Lung (tissue), 12 donors: Measurements from ENCODE around the gene FAM241B. TPM values are rescaled to one million over a fixed set of nuclear protein-coding genes. Genes with fewer than 3 reads are reported as not detected.

Source experiments
- ATAC-seq: fragments of 200-7000 bp; cut with Tn5 transposase; one replicate; pipeline ENCODE4 v1.9.1; 2020; ENCODE audit warnings: moderate number of reproducible peaks; ENCODE audit not compliant: insufficient read depth, low FRiP score
- DNase-seq, 3 donors: peaks; one replicate each; pipeline ENCODE4 v3.0.0-alpha.2; 2013 to 2017
- H3K27ac ChIP-seq, 2 donors: one replicate each; pipeline ENCODE4 v1.5.1; 2013; ENCODE audit warnings: mild to moderate bottlenecking in 2 of 2, moderate library complexity in 2 of 2, control low read depth in 1 of 2, inconsistent platforms in 1 of 2, low read depth in 1 of 2, low read length in 1 of 2
- H3K27me3 ChIP-seq, 3 donors: one replicate each; pipeline ENCODE4 v1.5.1; 2013; ENCODE audit warnings: low read length in 2 of 3; ENCODE audit not compliant: control insufficient read depth in 3 of 3, insufficient read depth in 3 of 3
- H3K36me3 ChIP-seq, 4 donors: one replicate each; pipeline ENCODE4 v1.5.1; 2013; ENCODE audit warnings: low read length in 4 of 4, mild to moderate bottlenecking in 1 of 4, moderate library complexity in 1 of 4; ENCODE audit not compliant: control insufficient read depth in 4 of 4, insufficient read depth in 4 of 4
- H3K4me1 ChIP-seq, 5 donors: one replicate each; pipeline ENCODE4 v1.5.1; 2013; ENCODE audit warnings: low read length in 5 of 5, mild to moderate bottlenecking in 2 of 5, moderate library complexity in 1 of 5; ENCODE audit not compliant: control insufficient read depth in 5 of 5, insufficient read depth in 5 of 5
- H3K4me3 ChIP-seq: one replicate; pipeline ENCODE4 v1.5.1; 2013; ENCODE audit warnings: mild to moderate bottlenecking, control low read depth, moderate library complexity
- H3K9ac ChIP-seq, 2 donors: one replicate each; pipeline ENCODE4 v1.5.1; 2013; ENCODE audit warnings: low read length in 2 of 2, control low read depth in 1 of 2; ENCODE audit not compliant: insufficient read depth in 1 of 2
- H3K9me3 ChIP-seq, 4 donors: one replicate each; pipeline ENCODE4 v1.5.1; 2013; ENCODE audit warnings: low read length in 3 of 4, mild to moderate bottlenecking in 1 of 4, moderate library complexity in 1 of 4; ENCODE audit not compliant: control insufficient read depth in 4 of 4, insufficient read depth in 3 of 4
- CTCF ChIP-seq: IDR thresholded peaks from 2 replicates; pipeline ENCODE4 v1.5.1; 2012; ENCODE audit warnings: mild to moderate bottlenecking; ENCODE audit errors: control extremely low read depth, extremely low read depth
- WGBS, 2 donors: extraction: QIAGEN DNeasy Blood & Tissue Kit; methylation state at CpG; one replicate each; pipeline ENCODE4 v1.1.7; 2013; 5-methylcytosine and 5-hydroxymethylcytosine counted together
- polyA plus RNA-seq, 2 donors: library from polyadenylated mRNA; stranded (reverse); fragments of 200-250 nt; gene quantifications; one replicate each; pipeline ENCODE4 v1.2.1, GENCODE V29; 2013
- total RNA-seq, 2 donors: library from RNA; depleted of rRNA in 1 of 2; stranded (reverse); fragments of >200 nt in 1 of 2; gene quantifications; one replicate each; pipeline ENCODE4 v1.2.1, GENCODE V29; 2014 to 2021
- donor health status: control.
- donor health status: control.
- donor health status: Bipolar disorder and iron deficiency.
- donor health status: healthy.
- donor health status: DM: yes; HTN: yes; CAD: no.

The FAM241B gene
- total and polyA plus RNA-seq, 4 donors: 1.5 to 12.2 (median 8.4) TPM

- WGBS, 2 donors: 86 to 94% methylated on average over 5 of the region's 5 CpGs
- no peak for TF ChIP-seq CTCF
- H3K27me3 ChIP-seq: peaks cover 0 to under 1% (median 0%) of the 10 kb centered on the region in 3 donors
- H3K9ac ChIP-seq: no peak overlapping the region
- DNase-seq (no peak), ATAC-seq (no peak)
- H3K36me3 ChIP-seq: no peaks in the 10 kb centered on the region
- H3K4me3 ChIP-seq: no peak overlapping the region
- H3K27ac ChIP-seq: no peak overlapping the region
- peaks cover 0 to 3% (median 0%) of the 10 kb centered on the region in 5 donors for H3K4me1 ChIP-seq
- H3K9me3 ChIP-seq: no peaks in the 10 kb centered on the region
Observed at GRCh38 chr10:69636273-69636575, 6.2 kb downstream of the FAM241B start.

DNA sequence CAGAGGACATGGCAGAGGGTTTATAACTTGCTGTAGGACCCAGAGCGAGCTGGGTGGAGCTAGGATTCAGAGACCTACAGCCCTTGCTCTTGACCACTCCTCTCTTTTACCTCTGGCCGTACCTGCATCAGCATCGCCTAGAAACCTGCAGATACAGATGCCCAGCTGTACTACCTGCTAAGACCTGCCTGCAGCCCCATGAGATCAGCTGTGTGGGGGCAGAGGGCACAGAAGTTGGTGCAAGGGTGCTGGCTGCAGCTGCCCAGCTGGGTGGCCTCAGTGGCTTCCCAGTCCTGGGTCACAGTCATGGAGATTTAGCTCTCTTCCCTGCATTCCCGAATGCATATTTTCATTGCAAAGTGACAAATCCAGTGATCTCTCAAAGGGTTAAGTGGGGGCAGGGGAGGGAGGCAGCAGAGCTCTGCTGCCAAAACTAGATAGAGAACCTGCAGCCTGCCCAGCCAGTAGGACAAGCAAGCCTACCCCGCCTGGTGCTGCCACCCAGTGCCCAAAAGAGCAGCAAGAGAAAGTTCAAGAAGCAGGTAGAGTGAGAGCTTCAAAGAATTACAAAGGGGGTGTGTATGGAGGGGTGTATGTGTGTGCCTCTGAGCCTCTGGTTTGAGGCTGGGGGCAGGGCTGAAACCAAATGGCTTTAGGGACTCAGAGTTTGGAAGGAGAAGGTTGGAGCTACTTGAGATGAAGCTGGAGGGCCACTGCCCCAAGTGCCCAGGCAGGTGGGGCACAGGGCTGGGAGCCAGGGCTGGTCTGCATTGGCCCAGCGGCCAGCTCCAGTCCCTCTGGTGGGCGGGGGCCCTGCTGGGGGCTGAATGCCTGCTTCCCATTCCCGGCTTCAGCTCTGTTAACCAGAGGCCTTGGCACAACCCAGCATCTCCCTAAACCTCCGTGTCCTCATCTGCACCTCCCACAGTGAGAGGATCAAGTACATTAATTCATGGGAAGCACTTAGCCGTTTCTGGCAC lies 6.9 kb downstream of the FAM241B start:
- Histone ChIP-seq H3K4me3 (no peak overlapping the region), H3K36me3 (no peaks in the 10 kb centered on the region), H3K9me3 (no peaks in the 10 kb centered on the region), H3K27me3 (no peaks in the 10 kb centered on the region), H3K4me1 (peaks cover 0 to 3% (median 0%) of the 10 kb centered on the region in 5 donors), H3K27ac (no peak overlapping the region), H3K9ac (no peak overlapping the region)
- no peak for TF ChIP-seq CTCF
- 65 to 80% methylated on average over 8 to 10 of the region's 10 CpGs for WGBS, 2 donors
- DNase-seq (no peak), ATAC-seq (no peak)

DNA sequence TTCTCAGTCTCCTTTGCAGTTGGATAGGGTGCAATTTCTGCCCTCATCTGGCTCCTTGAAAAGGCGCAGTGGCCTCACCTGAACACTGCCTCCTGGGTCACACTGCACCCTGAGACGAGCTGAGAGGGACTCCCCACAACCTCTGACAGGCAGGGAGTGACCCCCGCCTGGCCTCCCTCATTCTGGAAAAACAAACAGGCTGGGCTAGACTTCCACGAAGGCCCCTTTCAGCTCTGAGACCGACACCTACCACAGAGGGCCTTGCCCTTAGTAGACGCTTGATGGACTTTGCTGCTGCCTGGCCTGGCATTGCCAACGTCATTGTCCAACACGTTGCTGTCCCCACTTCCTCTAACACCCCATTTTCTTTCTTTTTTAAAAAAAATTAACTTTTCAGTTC lies 8.6 kb downstream of the FAM241B start:
- H3K9me3 ChIP-seq: no peaks in the 10 kb centered on the region
- H3K27ac ChIP-seq: no peak overlapping the region
- no peak for DNase-seq
- H3K9ac ChIP-seq: no peak overlapping the region
- WGBS, 2 donors: 60 to 69% methylated on average over 8 of the region's 8 CpGs
- H3K36me3 ChIP-seq: no peaks in the 10 kb centered on the region
- no peak for TF ChIP-seq CTCF
- H3K27me3 ChIP-seq: no peaks in the 10 kb centered on the region
- ATAC-seq: no peak
- peaks cover 0 to 3% (median 0%) of the 10 kb centered on the region in 5 donors for H3K4me1 ChIP-seq
- no peak overlapping the region for H3K4me3 ChIP-seq
